Activated CD8-positive, alpha-beta memory T cell treated with anti-CD3 and anti-CD28 coated beads, Interleukin-2, amount 10 ng/mL, durations not matched to agents 7 days and 5 days (primary cell): ENCODE results near the gene KBTBD13. TPM values are rescaled to one million over a fixed set of nuclear protein-coding genes. Genes with fewer than 3 reads are reported as not detected.

ENCODE experiments used
- ATAC-seq: fragments of 150-1000 bp; cut with Tn5 transposase; one replicate; pipeline ENCODE4 v1.10.0; 2021; ENCODE audit warnings: moderate library complexity
- CTCF ChIA-PET: fragments of 350-600 bp; sonication (Branson Sonifier 250); formaldehyde crosslinking; loops from one replicate; lab custom pipeline; 2021; ENCODE audit warnings: antibody characterized with exemption; lab: Charles Lee
- DNase-seq: peaks from one replicate; pipeline ENCODE4 v3.0.0-alpha.2; 2020
- H3K27ac Mint-ChIP-seq: one replicate; pipeline ENCODE4 v1.8.0; 2021; ENCODE audit warnings: mild to moderate bottlenecking, mixed read lengths
- H3K27me3 Mint-ChIP-seq: one replicate; pipeline ENCODE4 v1.8.0; 2021; ENCODE audit warnings: mixed read lengths
- H3K36me3 Mint-ChIP-seq: one replicate; pipeline ENCODE4 v1.8.0; 2021; ENCODE audit warnings: mild to moderate bottlenecking, mixed read lengths
- H3K4me1 Mint-ChIP-seq: one replicate; pipeline ENCODE4 v1.8.0; 2021; ENCODE audit warnings: mixed read lengths
- H3K4me3 Mint-ChIP-seq: one replicate; pipeline ENCODE4 v1.8.0; 2021; ENCODE audit warnings: mild to moderate bottlenecking, moderate library complexity, mixed read lengths
- H3K9me3 Mint-ChIP-seq: one replicate; pipeline ENCODE4 v1.8.0; 2022; ENCODE audit warnings: low read depth, mixed read lengths
- total RNA-seq, 2 experiments: library from RNA; stranded (reverse); gene quantifications; one replicate each; pipeline ENCODE4 v1.2.3, GENCODE V29; 2021

KBTBD13 gene
- total RNA-seq, 2 experiments from 2014 or later: not detected

DNA sequence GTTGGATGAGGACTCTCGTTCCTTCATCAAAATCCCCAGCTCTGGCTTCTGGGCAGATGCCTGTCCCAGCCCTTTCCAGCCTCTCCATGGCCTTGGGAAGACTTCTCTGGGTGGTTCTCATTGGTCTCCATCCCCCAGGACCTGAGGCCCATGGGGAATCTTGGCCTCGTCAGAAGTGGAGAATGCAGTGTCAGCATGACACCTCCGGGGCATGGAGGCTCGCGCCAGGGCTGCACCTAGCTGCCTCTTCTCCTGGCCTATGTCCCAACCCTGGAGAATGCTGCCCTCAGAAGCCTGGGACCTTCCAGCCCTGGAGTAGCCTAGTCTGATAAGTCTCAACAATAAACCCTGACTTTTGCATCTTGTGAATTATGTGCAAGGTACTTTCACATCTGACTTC is 3.0 kb downstream of the KBTBD13 start:
- CTCF ChIA-PET: interaction anchor here (1.5 to 2.0 kb wide), 3 partner anchors 22 to 256 kb away, joined by 4 read pairs; no protein-coding TSS in a partner anchor
- H3K4me1 Mint-ChIP-seq: peaks cover 16% of the 10 kb centered on the region
- peaks cover 55% of the 10 kb centered on the region for H3K27me3 Mint-ChIP-seq
- DNase-seq (no peak), ATAC-seq (no peak)
- no peaks in the 10 kb centered on the region for H3K36me3 Mint-ChIP-seq
- no peak overlapping the region for H3K27ac Mint-ChIP-seq
- H3K4me3 Mint-ChIP-seq: no peak overlapping the region
- no peaks in the 10 kb centered on the region for H3K9me3 Mint-ChIP-seq

DNA sequence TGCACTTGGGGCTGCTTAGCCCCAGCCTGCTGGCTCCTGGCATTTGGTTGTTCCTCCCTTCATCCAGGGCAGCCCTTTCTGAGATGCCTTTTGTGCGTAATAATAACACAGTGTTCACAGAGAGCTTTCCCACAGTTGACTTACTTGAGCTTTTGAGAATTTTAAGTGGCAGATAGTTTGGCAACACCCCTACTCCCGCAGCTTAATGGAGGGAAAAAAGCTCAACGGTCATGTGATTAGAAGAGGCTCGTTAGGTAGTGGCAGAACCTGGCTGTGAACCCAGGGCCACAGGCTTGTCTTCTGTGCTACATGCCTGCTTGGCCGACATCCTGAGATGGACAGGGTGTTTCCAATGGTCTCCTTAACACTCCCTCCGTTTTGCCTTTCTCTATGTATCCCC is 4.7 kb downstream of the KBTBD13 start:
- Mint-ChIP-seq H3K9me3 (no peaks in the 10 kb centered on the region), H3K4me1 (peaks cover 24% of the 10 kb centered on the region), H3K27ac (no peak overlapping the region), H3K36me3 (no peaks in the 10 kb centered on the region), H3K4me3 (no peak overlapping the region), H3K27me3 (peaks cover 55% of the 10 kb centered on the region)
- CTCF ChIA-PET: interaction anchor here (1.0 to 1.3 kb wide), 2 partner anchors 27 to 48 kb away, joined by 4 to 5 read pairs; no protein-coding TSS in a partner anchor
- no peak for ATAC-seq
- DNase-seq: no peak

DNA sequence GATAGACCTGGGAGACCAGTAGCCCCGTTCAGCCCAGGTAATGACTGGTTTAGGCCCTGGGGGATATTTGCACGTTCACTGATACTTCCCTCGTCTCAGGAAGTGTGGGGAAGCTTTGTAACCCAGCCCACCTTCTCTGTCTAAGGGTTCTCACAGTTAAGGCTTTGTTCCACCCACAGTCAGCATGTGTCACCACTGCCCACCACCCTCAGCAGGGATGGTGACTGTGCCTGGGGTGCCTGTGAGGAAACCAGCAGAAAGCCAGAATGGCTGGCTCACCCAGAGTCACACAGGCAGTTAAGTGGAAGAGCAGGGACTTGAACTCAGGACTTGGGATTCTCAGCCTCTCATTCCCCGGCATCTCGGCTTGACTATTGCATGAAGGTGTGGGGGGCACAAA is 5.2 kb downstream of the KBTBD13 start:
- no peaks in the 10 kb centered on the region for H3K36me3 Mint-ChIP-seq
- H3K4me1 Mint-ChIP-seq: peaks cover 22% of the 10 kb centered on the region
- ATAC-seq (no peak), DNase-seq (no peak)
- no peaks in the 10 kb centered on the region for H3K9me3 Mint-ChIP-seq
- H3K4me3 Mint-ChIP-seq: no peak overlapping the region
- CTCF ChIA-PET: interaction anchor here (1.0 to 1.7 kb wide), 3 partner anchors 27 to 48 kb away, joined by 3 to 5 read pairs (median 4); no protein-coding TSS in a partner anchor
- H3K27ac Mint-ChIP-seq: no peak overlapping the region
- H3K27me3 Mint-ChIP-seq: peaks cover 53% of the 10 kb centered on the region

DNA sequence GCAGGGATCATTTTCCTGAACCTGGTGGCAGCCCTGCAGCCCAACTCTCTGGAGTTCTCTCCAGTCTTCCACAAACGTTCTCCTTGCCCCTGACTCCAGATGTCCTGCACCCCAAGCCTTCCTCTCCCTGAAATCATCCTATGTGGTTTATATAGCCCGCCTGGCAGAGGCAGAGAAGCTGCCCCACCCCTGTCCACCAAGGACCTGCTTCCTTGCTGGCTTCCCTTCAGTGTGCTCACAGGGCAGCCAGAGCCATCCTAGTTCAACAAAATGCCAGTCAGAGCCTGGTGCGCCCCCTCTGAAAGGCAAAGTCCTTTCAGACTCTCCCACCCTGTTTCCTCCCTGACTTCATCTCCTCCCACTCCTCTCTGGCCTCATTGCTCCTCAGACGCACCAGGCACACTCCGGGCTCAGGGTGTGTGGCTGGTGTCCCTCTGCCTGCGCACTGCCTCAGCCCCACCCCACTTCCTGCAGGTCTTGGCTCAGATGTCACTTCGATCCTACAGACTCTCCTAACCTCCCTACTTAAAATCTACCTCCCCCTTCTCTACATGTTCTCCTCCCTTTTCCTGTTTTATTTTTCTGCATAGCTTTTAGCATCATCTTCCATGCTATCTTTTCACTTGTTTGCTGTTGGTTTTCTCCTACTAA is 5.9 kb downstream of the KBTBD13 start:
- DNase-seq: peak; percentile 56
- ATAC-seq: peak; percentile 82
- peaks cover 53% of the 10 kb centered on the region for H3K27me3 Mint-ChIP-seq
- H3K4me1 Mint-ChIP-seq: peaks cover 22% of the 10 kb centered on the region
- CTCF ChIA-PET: interaction anchor here (0.7 to 1.7 kb wide), 4 partner anchors 19 to 351 kb away, joined by 3 read pairs; no protein-coding TSS in a partner anchor
- no peaks in the 10 kb centered on the region for H3K36me3 Mint-ChIP-seq
- H3K4me3 Mint-ChIP-seq: no peak overlapping the region
- H3K27ac Mint-ChIP-seq: no peak overlapping the region
- H3K9me3 Mint-ChIP-seq: no peaks in the 10 kb centered on the region

DNA sequence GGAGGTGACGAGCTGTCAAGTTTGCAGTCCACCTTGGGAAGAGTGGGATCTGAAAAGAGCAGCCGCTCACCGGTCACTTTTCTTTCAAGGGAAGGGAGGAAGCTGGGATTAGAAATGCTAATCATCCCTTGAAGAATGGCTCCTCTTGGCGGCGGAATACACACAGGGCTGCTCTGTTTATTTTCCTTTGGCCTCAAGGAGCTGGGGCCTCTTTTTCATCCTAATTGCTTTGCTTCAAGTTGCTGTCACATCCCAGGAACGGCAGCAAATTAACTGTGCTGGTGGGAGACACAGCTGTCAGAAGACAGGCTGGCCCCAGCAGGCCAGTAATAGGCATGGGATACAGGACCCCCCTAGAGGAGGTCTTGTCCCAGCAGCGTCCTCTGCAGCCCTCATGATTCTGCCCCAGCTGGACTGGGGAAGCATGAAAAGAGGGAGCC is 6.7 kb downstream of the KBTBD13 start:
- CTCF ChIA-PET: interaction anchor here (0.7 to 1.7 kb wide), 4 partner anchors 18 to 352 kb away, joined by 3 read pairs; no protein-coding TSS in a partner anchor
- H3K4me1 Mint-ChIP-seq: peaks cover 19% of the 10 kb centered on the region
- no peaks in the 10 kb centered on the region for H3K36me3 Mint-ChIP-seq
- H3K27me3 Mint-ChIP-seq: peaks cover 45% of the 10 kb centered on the region
- no peak overlapping the region for H3K4me3 Mint-ChIP-seq
- ATAC-seq (no peak), DNase-seq (no peak)
- H3K9me3 Mint-ChIP-seq: no peaks in the 10 kb centered on the region
- no peak overlapping the region for H3K27ac Mint-ChIP-seq

DNA sequence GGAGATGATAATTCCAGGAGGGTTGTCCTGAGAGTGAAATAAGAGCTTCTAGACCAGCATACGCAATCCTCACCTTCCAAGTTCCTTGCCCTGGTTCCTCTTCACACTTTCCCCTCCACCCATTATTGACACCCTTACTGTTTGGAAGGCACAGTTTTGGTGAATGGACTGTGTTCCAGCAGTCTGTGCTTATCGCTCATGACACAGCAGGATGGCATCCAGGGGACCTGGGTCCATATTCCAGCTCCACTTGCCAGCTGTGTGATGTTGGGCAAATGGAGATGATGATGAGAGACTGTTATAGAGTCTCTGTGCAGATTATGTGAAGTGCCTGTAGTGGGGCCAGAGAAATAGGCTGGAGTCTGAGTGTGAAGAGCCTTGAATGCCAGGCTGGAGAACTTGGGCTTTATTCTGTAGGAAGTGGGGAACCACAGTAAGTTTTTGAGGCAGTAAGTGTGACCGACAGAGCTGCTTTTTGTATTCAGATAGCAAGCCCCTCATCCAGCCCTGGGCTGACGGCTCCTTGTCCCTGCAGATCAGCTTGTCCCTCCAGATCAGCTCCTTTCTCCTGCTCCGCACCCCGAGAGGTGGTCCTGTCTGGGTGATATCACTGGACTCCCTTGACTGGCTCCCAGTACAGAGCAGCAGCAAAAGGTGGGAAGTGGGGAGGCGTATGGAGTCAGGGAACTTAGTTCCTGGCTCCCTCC is 8.1 kb downstream of the KBTBD13 start:
- no peak for ATAC-seq
- peaks cover 19% of the 10 kb centered on the region for H3K4me1 Mint-ChIP-seq
- DNase-seq: no peak
- H3K36me3 Mint-ChIP-seq: no peaks in the 10 kb centered on the region
- no peak overlapping the region for H3K4me3 Mint-ChIP-seq
- CTCF ChIA-PET: interaction anchor here (0.9 to 1.6 kb wide), 6 partner anchors 12 to 213 kb away, joined by 3 to 4 read pairs (median 3); no protein-coding TSS in a partner anchor
- peaks cover 35% of the 10 kb centered on the region for H3K27me3 Mint-ChIP-seq
- H3K27ac Mint-ChIP-seq: no peak overlapping the region
- no peaks in the 10 kb centered on the region for H3K9me3 Mint-ChIP-seq

DNA sequence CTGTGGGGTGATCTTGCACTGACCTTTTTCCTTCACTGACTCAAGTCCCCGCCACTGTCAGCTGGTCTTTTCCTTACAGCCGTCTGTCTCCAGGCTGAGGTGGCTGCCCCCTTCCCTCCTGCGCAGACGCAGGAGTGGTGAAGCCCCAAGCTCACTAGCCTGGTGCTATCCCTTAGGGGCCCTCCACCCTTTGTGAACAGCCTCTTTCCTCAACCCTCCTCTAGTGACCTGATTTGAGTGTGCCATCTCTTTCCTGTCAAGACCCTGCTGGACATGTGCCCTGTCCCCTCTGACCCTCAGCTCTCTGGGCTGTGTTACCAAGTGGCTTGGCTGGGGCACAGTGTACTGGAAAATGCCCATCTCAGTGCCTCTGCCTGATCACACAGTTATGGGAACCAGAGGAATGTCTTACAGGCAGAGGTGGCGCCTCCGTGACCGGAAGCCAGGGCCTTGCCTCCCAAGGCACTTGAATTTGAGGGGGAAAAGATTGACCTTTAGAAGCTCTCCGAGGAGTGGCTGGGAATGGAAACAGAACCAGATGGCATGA is 8.7 kb downstream of the KBTBD13 start:
- CTCF ChIA-PET: interaction anchor here (0.9 to 1.6 kb wide), 6 partner anchors 13 to 213 kb away, joined by 3 to 4 read pairs (median 3); no protein-coding TSS in a partner anchor
- Mint-ChIP-seq H3K36me3 (no peaks in the 10 kb centered on the region), H3K4me3 (no peak overlapping the region), H3K9me3 (no peaks in the 10 kb centered on the region), H3K27ac (no peak overlapping the region), H3K4me1 (peaks cover 19% of the 10 kb centered on the region), H3K27me3 (peaks cover 32% of the 10 kb centered on the region)
- DNase-seq: no peak
- no peak for ATAC-seq

DNA sequence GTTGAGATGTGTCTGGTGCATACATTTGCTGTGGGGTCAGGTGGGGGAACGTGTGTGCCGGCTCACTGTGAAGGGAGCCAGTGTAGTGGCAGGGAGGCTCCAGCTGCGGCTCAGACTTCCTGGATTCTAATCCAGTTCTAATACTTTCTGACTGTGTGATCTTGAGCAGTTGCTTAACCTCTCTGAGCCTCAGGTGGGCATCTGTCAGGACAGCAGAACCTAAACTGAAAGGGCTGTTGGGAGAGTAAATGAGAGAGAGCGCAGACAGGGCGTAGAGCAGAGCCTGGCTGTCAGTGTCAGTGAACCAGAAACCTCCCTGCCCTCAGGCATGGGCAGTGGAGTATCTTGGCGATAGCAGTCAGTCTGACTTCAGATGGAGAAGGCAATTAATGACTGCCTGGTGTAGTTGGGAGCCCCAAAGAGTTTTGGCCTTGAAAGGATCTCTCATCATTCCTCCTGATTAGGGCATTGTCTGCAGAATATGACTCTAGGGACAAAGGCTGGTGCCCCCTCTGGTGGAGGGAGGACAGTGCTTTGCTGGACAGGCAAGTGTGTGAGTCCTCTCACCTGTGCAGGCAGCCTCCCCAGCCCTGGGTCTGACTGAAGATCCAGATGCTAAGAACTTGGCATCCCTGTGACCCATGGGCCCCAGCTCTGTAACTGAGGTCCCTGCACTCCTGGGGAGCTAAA is 9.6 kb downstream of the KBTBD13 start:
- Mint-ChIP-seq H3K27me3 (peaks cover 26% of the 10 kb centered on the region), H3K9me3 (no peaks in the 10 kb centered on the region), H3K4me3 (no peak overlapping the region), H3K27ac (no peak overlapping the region), H3K4me1 (peaks cover 19% of the 10 kb centered on the region), H3K36me3 (no peaks in the 10 kb centered on the region)
- ATAC-seq: peak; percentile 52
- CTCF ChIA-PET: interaction anchor here (1.0 to 1.5 kb wide), 3 partner anchors 28 to 38 kb away, joined by 3 to 4 read pairs (median 3); partner anchors contain the start of gene UBAP1L
- peak; percentile 48 for DNase-seq

DNA sequence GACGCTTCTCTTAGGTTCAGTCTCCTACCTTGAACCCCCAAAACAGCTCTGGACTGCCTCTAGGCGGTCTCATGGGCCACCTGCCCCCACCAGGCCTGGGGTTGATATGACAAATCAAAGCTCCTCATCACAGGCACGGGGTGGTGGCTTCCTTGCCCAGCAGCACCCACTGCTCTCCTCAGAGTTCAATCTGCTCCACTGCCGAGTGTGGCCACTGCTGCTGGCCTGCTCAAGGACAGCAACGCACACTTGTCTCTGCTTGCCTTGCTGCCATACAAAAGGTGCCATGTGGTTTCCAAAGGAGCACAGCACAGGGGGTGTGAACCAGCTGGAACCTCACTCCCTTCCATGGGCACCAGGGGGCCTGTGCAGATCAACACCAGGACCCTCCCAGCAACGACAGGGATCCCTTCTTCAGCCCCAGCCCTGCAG is 10.2 kb downstream of the KBTBD13 start:
- ATAC-seq: no peak
- H3K4me1 Mint-ChIP-seq: peaks cover 19% of the 10 kb centered on the region
- H3K9me3 Mint-ChIP-seq: no peaks in the 10 kb centered on the region
- CTCF ChIA-PET: interaction anchor here (1.0 to 1.5 kb wide), 3 partner anchors 28 to 39 kb away, joined by 3 to 4 read pairs (median 3); partner anchors contain the start of gene UBAP1L
- DNase-seq: no peak
- peaks cover 23% of the 10 kb centered on the region for H3K27me3 Mint-ChIP-seq
- no peak overlapping the region for H3K4me3 Mint-ChIP-seq
- no peaks in the 10 kb centered on the region for H3K36me3 Mint-ChIP-seq
- H3K27ac Mint-ChIP-seq: no peak overlapping the region

DNA sequence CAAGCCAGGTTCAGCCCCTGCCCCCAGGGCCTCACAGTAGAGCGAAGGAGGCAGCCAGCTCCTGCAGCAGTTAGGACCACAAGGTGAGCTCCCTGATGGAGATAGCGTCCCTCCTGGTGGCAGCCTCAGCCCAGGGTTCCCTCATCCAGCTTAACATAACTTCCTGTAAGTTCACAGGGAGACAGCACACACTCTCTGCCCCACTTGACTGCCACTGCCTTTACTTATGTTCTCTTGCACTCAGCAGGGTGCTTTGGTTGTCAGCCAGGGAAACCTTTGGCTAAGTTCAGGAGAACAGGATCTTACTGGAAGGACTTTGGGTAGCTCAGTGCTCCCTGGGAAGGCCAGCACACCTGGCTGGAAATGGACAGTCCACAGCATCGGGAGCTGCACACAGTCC is 10.9 kb downstream of the KBTBD13 start:
- peaks cover 16% of the 10 kb centered on the region for H3K4me1 Mint-ChIP-seq
- CTCF ChIA-PET: interaction anchor here (1.4 to 1.5 kb wide), 2 partner anchors 27 to 33 kb away, joined by 3 to 4 read pairs; partner anchors contain the start of gene UBAP1L

DNA sequence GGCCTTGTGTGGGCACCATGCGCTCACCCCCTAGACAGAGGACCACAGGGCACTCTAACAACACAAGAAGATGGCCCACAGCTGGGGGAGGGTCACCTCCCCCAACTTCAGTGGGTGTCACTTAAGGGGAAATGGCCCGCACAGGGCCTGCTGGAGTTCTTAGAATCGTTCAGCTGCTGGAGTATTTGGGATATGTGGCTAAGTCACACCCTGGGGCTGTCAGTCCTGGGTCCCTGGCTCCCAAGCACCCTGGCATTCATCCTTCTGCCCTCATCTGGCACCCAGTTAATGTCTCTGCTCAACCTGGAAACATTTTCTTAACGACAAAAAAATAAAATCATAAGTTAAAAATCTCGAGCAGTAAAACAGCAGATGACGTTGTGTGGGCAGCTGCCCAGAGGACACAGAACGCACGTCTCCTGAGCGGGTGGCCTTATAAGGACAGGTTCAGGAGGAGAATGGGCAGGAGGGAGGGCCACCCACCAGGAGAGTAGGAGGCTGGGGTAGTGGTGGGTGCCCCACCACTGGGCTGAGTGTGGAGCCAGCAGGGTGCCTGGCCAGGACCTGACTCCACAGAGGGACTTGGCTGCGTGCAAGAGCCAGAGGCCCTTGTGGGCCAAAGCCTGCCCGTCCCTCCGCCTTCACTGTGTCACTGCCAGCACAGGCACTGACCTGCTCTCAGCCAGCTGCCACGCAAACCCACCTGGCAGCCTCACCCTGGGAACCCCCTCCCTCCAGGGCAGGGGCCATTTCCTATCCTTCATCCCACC is 11.5 kb downstream of the KBTBD13 start:
- DNase-seq (no peak), ATAC-seq (no peak)
- no peak overlapping the region for H3K4me3 Mint-ChIP-seq
- H3K36me3 Mint-ChIP-seq: no peaks in the 10 kb centered on the region
- H3K27me3 Mint-ChIP-seq: peaks cover 11% of the 10 kb centered on the region
- peaks cover 10% of the 10 kb centered on the region for H3K4me1 Mint-ChIP-seq
- H3K27ac Mint-ChIP-seq: no peak overlapping the region
- CTCF ChIA-PET: no interaction called here
- no peaks in the 10 kb centered on the region for H3K9me3 Mint-ChIP-seq

More for the DNA sequence above, 10.9 kb downstream of the KBTBD13 start:
- ATAC-seq (no peak), DNase-seq (no peak)
- Mint-ChIP-seq H3K36me3 (no peaks in the 10 kb centered on the region), H3K27ac (no peak overlapping the region), H3K4me3 (no peak overlapping the region), H3K9me3 (no peaks in the 10 kb centered on the region), H3K27me3 (peaks cover 17% of the 10 kb centered on the region)

DNA sequence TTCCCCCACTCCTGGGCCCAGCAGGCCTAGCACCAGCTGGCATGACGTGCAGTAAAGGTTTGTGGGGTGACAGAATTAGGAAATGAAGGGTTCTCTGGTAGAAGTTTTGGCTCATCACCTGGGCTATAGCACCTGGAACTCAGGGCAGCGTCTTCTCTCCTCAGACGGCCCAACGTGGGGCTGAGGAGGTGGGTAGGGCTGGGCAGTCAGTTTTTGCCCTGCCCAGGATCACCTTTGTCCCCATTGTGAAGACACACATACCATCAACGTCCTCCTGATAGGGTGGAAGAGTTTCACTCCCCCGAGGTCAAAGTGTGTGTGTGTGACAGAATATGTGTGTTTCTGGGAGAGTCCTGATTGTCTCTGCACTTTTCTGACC is 12.1 kb downstream of the KBTBD13 start:
- Mint-ChIP-seq H3K4me1 (peaks cover 10% of the 10 kb centered on the region), H3K4me3 (no peak overlapping the region), H3K36me3 (no peaks in the 10 kb centered on the region), H3K9me3 (no peaks in the 10 kb centered on the region), H3K27ac (no peak overlapping the region), H3K27me3 (peaks cover 9% of the 10 kb centered on the region)
- DNase-seq: no peak
- CTCF ChIA-PET: interaction anchor here (1.5 kb wide), 1 partner anchor 13 kb away, joined by 3 read pairs; no protein-coding TSS in a partner anchor
- ATAC-seq: no peak
